ENCODE results near the gene MYBBP1A.

GRCh38 chr17:4503283-4504025 lies 51.7 kb downstream of the MYBBP1A start:
- no peak for TF ChIP-seq CTCF (IDR thresholded peaks at IDR 0.05; ENCODE audit: low read length)
- TF ChIP-seq EZH2phosphoT487 (IDR thresholded peaks at IDR 0.05; ENCODE audit: low read length): no peak

Data from MM.1S (cell line).